Duodenal mucosa (tissue), 2 donors: ENCODE measurements around the gene ZFAND3.

Experiments
- H3K27ac ChIP-seq: one replicate; pipeline ENCODE4 v1.7.0; 2013; ENCODE audit warnings: low read depth, low read length
- H3K27me3 ChIP-seq, 2 donors: one replicate each; pipeline ENCODE4 v1.7.0; 2013; ENCODE audit warnings: low read length in 2 of 2, control low read depth in 1 of 2; ENCODE audit not compliant: insufficient read depth in 2 of 2, control insufficient read depth in 1 of 2
- H3K36me3 ChIP-seq, 2 donors: one replicate each; pipeline ENCODE4 v1.7.0; 2013; ENCODE audit warnings: low read length in 2 of 2, control low read depth in 1 of 2; ENCODE audit not compliant: insufficient read depth in 2 of 2, control insufficient read depth in 1 of 2
- H3K4me1 ChIP-seq, 2 donors: one replicate each; pipeline ENCODE4 v1.7.0; 2013; ENCODE audit warnings: low read length in 2 of 2, control low read depth in 1 of 2; ENCODE audit not compliant: insufficient read depth in 2 of 2, control insufficient read depth in 1 of 2
- H3K4me3 ChIP-seq, 2 donors: one replicate each; pipeline ENCODE4 v1.7.0; 2013; ENCODE audit warnings: low read length in 2 of 2, low read depth in 1 of 2
- H3K9ac ChIP-seq, 2 donors: one replicate each; pipeline ENCODE4 v1.7.0; 2013; ENCODE audit warnings: low read length in 2 of 2, low read depth in 1 of 2
- H3K9me3 ChIP-seq, 2 donors: one replicate each; pipeline ENCODE4 v1.7.0; 2013; ENCODE audit warnings: low read length in 2 of 2, control low read depth in 1 of 2; ENCODE audit not compliant: control insufficient read depth in 1 of 2

The ZFAND3 gene

DNA sequence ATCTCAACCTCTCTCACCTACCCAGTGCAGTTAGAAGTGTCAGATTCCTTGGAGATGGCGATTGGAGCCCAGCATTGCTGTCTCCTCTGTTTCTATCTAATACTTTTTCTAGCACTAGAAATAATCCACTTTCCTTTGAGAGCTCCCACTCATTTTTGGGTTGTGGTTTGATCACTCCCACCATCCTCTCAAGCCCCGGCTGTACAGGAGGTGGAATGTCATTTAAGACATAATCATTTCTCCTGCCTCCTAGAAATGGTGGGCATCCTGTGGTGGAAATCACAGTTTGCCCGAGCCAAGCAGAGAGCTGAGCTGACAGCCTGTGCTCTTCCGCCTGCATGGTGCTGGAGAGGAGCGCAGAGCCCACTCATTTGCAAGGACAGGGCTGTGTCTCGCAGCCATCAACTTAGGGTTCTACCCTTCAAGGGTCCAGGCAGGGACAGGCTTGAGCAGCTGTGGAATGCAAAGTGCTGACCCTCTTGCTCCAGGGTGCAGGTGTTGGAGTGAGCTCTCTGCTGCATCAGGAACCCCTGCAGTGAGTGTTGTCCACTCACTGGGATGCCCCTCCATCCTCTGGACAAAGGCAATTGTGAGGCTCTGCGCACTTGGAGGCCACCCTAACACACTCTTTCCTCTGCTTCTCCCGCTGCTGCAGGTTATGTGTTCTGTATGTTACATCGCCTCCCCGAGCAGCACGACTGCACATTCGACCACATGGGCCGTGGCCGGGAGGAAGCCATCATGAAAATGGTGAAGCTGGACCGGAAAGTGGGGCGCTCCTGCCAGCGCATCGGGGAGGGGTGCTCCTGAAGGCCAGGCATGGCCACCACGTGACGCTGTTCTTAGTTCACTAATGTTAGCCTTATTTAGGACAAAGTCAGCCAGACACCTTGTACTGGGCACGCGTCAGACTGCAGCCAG lies 332.3 kb downstream of the ZFAND3 start:
- no peak overlapping the region for H3K9ac ChIP-seq
- no peaks in the 10 kb centered on the region for H3K4me1 ChIP-seq
- H3K36me3 ChIP-seq = peaks cover 8 to 27% of the 10 kb centered on the region in 2 donors
- no peaks in the 10 kb centered on the region for H3K27me3 ChIP-seq
- no peak overlapping the region for H3K4me3 ChIP-seq
- no peaks in the 10 kb centered on the region for H3K9me3 ChIP-seq
- no peak overlapping the region for H3K27ac ChIP-seq

DNA sequence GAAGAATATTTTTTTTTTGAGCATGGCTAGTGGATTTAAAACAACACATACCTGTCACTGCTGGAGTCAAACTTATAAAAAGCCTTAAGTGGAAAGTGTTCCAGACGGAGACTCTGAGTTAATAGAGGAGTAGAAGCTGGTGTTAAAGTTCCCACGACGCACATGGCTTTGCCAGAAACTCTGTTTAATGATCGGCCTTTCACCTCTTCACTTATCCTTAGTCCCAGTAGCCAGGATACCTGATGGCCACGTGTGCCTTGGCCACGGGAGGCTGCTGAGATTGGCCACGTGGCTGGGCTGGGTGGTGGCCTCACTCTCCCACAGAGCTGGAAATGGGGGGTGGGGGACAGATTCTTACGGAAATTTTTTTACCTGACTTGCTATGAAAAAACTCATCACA lies 333.1 kb downstream of the ZFAND3 start:
- Histone ChIP-seq H3K9me3 (no peaks in the 10 kb centered on the region), H3K36me3 (peaks cover 8 to 27% of the 10 kb centered on the region in 2 donors), H3K27ac (no peak overlapping the region), H3K9ac (no peak overlapping the region), H3K4me3 (no peak overlapping the region), H3K4me1 (no peaks in the 10 kb centered on the region), H3K27me3 (no peaks in the 10 kb centered on the region)

DNA sequence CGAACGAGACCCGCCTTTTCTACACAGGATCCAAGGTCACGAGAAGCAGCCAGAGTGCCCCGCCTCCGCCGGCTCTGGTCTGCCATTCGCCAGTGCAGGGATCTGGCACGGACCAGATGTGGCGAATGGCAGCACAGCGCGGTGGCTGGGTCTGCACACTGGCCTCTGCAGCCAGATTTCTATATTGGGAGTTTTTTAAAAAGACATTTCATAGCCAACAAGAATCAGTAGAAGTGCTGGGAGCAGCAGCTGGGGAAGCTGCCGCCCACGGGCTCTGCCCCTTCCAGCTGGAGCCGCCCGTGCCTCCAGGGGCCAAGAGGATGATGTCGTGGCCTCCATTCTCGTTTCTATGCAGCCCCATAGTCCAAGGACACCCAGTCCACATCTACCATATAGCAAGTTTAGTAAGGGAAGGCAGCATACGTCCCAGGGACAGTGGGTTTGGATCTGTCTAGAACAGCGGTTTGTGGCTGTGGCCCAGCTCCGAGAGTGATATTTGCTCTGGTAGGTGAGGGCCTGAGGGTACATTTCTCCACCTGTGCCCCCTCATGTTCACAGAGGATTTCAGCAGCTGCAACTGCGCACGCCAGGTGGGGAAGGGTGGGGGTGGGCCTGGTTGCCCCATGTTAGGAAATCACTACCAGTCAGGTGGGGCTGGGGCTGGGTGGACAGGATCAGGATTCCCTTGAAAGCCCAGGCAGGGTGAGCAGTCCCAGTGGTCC lies 333.7 kb downstream of the ZFAND3 start:
- no peak overlapping the region for H3K9ac ChIP-seq
- H3K36me3 ChIP-seq = peaks cover 8 to 27% of the 10 kb centered on the region in 2 donors
- H3K4me3 ChIP-seq = no peak overlapping the region
- H3K27ac ChIP-seq = no peak overlapping the region
- H3K4me1 ChIP-seq = no peaks in the 10 kb centered on the region
- no peaks in the 10 kb centered on the region for H3K9me3 ChIP-seq
- no peaks in the 10 kb centered on the region for H3K27me3 ChIP-seq

DNA sequence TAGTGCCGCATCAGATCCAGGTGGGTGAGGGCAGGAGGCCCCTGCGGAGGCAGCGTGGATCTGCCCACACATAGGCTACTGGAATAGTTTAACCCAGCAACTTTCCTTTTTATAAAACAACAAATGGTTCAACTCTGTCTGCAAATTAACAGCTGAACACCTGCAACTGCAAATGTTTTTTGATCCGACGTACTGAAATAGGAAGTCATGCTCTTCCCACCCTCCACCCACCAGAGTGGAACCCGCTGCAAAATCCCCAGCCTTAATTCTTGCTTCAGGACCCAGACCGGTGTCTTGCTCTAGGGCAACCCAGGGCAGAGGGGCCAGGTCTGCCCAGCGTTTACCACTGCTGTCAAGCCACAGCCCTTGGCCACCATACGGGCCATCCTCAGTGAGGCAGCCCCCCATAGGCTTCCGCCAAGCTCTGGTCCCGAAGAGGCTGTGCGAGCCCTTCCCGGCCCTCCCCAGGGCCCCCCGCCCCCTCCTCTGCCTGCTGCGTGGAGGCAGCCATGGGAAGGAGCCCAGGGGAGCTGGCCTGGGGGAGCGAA lies 334.3 kb downstream of the ZFAND3 start:
- Histone ChIP-seq H3K4me1 (no peaks in the 10 kb centered on the region), H3K36me3 (peaks cover 8 to 27% of the 10 kb centered on the region in 2 donors), H3K9ac (no peak overlapping the region), H3K4me3 (no peak overlapping the region), H3K27ac (no peak overlapping the region), H3K9me3 (no peaks in the 10 kb centered on the region), H3K27me3 (no peaks in the 10 kb centered on the region)

GRCh38 chr6:38154731-38155130 lies 335.2 kb downstream of the ZFAND3 start:
- Histone ChIP-seq H3K4me1 (no peaks in the 10 kb centered on the region), H3K4me3 (no peak overlapping the region), H3K36me3 (peaks cover 8 to 27% of the 10 kb centered on the region in 2 donors), H3K27ac (no peak overlapping the region), H3K9ac (no peak overlapping the region), H3K27me3 (no peaks in the 10 kb centered on the region), H3K9me3 (no peaks in the 10 kb centered on the region)

GRCh38 chr6:38155144-38155543 lies 335.6 kb downstream of the ZFAND3 start:
- Histone ChIP-seq H3K9ac (no peak overlapping the region), H3K9me3 (no peaks in the 10 kb centered on the region), H3K27ac (no peak overlapping the region), H3K27me3 (no peaks in the 10 kb centered on the region), H3K36me3 (peaks cover 5 to 27% of the 10 kb centered on the region in 2 donors), H3K4me1 (no peaks in the 10 kb centered on the region), H3K4me3 (no peak overlapping the region)

- H3K4me3 ChIP-seq = no peak overlapping the region
- no peak overlapping the region for H3K27ac ChIP-seq
- no peaks in the 10 kb centered on the region for H3K9me3 ChIP-seq
- H3K36me3 ChIP-seq = peaks cover 1 to 28% of the 10 kb centered on the region in 2 donors
- no peaks in the 10 kb centered on the region for H3K4me1 ChIP-seq
- no peaks in the 10 kb centered on the region for H3K27me3 ChIP-seq
- H3K9ac ChIP-seq = no peak overlapping the region
Observed at GRCh38 chr6:38155621-38156204, 336.2 kb downstream of the ZFAND3 start.

DNA sequence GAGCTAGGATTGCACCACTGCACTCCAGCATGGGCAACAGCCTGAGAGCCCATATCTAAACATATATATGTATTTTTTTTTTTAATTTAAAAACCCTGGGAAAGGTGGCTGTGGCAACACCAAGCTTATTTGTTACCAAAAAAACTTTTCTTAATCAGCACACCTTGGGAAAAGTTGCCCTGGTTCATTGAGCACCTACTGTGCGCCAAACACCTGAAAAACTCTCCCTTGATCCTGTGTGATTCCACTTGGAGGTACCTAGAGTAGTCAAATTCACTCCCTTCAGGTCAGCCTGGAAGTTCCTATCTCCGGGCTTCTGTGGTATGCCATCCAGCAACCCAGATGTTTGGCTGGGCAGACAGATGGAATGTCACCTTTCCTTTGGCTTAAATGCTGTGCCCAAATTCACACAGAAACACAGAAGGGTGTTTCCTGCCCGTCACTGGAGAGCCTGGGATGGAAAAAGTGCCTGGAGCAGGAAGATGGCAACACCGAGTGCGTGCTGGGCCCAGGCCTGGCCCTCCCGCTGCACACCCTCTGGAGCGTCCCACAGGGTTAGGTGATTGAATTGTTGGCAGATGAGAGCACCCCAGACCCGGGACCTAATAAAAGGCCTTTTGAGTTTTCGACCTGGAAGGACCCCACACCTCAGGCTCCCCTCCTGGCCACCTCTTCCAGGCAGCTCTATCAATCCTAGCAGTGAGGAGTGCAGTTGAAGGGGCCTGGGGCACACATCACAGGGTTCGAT lies 337.5 kb downstream of the ZFAND3 start:
- H3K4me3 ChIP-seq = no peak overlapping the region
- H3K9me3 ChIP-seq = no peaks in the 10 kb centered on the region
- H3K27me3 ChIP-seq = no peaks in the 10 kb centered on the region
- no peak overlapping the region for H3K27ac ChIP-seq
- peaks cover 0 to 18% of the 10 kb centered on the region in 2 donors for H3K36me3 ChIP-seq
- no peaks in the 10 kb centered on the region for H3K4me1 ChIP-seq
- no peak overlapping the region for H3K9ac ChIP-seq

GRCh38 chr6:38157905-38158304 lies 338.4 kb downstream of the ZFAND3 start:
- H3K4me3 ChIP-seq = no peak overlapping the region
- H3K27me3 ChIP-seq = no peaks in the 10 kb centered on the region
- no peak overlapping the region for H3K9ac ChIP-seq
- no peaks in the 10 kb centered on the region for H3K4me1 ChIP-seq
- peaks cover 0 to 13% of the 10 kb centered on the region in 2 donors for H3K36me3 ChIP-seq
- H3K9me3 ChIP-seq = no peaks in the 10 kb centered on the region
- H3K27ac ChIP-seq = no peak overlapping the region
